DMS114 treated with DMSO at 0.1 percent for 48 hours (cell line): Measurements from ENCODE around the gene AKAP1.

Source experiments
- DNase-seq: peaks from one replicate; lab custom pipeline; 2025; ENCODE audit not compliant: unreplicated experiment; lab: John Stamatoyannopoulos, UW

AKAP1 gene

DNA sequence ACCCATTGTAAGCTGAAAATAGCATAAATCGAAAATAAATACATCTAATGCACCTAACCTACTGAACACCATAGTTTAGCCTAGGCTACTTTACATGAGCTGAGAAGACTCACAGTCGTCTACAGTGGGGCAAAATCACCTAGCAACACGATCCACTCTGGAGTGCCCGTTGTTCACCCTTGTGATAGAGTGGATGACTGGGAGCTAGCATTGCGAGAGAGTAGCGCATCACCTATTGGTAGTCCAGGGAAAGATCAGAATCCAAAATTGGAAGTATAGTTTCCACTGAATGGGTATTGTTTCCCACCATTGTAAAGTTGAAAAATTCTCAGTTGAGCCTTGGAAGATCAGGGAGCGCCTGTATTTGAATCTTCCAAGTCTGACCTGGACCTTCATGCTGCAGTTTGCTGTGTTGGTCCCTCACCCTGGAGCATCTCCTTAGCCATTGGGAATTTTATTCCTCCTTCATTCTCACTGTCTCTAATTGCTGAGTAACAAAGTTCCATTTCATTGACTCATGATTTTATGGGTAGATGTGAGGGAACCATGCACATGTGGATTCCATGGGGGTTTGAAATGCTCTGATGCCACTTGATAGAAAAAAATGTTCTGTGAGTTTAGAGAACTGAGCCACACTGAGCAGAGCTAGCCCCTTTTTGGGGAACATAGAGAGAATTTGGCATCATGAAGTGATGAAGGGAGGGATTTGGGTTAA, 19.6 kb downstream of the AKAP1 start:
- no peak for DNase-seq

DNA sequence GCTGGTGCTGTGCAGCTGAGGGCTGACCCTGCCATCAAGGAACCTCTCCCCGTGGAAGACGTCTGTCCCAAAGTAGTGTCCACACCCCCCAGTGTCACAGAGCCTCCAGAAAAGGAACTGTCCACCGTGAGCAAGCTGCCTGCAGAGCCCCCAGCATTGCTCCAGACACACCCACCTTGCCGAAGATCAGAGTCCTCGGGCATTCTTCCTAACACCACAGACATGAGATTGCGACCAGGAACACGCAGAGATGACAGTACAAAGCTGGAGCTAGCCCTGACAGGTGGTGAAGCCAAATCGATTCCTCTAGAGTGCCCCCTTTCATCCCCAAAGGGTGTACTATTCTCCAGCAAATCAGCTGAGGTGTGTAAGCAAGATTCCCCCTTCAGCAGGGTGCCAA, 20.5 kb downstream of the AKAP1 start:
- no peak for DNase-seq

DNA sequence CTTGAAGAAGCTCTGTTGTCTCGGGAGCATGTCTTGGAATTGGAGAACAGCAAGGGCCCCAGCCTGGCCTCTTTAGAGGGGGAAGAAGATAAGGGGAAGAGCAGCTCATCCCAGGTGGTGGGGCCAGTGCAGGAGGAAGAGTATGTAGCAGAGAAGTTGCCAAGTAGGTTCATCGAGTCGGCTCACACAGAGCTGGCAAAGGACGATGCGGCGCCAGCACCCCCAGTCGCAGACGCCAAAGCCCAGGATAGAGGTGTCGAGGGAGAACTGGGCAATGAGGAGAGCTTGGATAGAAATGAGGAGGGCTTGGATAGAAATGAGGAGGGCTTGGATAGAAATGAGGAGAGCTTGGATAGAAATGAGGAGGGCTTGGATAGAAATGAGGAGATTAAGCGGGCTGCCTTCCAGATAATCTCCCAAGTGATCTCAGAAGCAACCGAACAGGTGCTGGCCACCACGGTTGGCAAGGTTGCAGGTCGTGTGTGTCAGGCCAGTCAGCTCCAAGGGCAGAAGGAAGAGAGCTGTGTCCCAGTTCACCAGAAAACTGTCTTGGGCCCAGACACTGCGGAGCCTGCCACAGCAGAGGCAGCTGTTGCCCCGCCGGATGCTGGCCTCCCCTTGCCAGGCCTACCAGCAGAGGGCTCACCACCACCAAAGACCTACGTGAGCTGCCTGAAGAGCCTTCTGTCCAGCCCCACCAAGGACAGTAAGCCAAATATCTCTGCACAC, 21.2 kb downstream of the AKAP1 start:
- DNase-seq: no peak

DNA sequence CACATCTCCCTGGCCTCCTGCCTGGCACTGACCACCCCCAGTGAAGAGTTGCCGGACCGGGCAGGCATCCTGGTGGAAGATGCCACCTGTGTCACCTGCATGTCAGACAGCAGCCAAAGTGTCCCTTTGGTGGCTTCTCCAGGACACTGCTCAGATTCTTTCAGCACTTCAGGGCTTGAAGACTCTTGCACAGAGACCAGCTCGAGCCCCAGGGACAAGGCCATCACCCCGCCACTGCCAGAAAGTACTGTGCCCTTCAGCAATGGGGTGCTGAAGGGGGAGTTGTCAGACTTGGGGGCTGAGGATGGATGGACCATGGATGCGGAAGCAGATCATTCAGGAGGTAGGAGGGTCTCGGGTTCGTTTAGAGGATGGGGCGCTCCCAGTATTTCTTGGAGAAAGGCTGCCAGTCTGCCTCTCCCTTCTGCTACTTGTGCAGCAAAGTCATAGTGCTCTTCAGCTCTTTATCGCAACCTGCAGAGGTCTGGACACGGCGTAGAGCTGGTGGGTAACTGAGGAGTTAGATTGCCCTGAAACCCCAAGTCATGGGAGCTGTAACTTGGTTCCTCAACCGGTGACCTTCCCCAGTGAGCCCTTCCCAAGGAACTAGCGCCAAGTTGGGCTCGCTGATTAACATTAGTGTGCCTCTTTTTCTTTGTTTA, 21.9 kb downstream of the AKAP1 start:
- no peak for DNase-seq

- DNase-seq: no peak
Measured at GRCh38 chr17:57107498-57108101, 22.6 kb downstream of the AKAP1 start.

DNA sequence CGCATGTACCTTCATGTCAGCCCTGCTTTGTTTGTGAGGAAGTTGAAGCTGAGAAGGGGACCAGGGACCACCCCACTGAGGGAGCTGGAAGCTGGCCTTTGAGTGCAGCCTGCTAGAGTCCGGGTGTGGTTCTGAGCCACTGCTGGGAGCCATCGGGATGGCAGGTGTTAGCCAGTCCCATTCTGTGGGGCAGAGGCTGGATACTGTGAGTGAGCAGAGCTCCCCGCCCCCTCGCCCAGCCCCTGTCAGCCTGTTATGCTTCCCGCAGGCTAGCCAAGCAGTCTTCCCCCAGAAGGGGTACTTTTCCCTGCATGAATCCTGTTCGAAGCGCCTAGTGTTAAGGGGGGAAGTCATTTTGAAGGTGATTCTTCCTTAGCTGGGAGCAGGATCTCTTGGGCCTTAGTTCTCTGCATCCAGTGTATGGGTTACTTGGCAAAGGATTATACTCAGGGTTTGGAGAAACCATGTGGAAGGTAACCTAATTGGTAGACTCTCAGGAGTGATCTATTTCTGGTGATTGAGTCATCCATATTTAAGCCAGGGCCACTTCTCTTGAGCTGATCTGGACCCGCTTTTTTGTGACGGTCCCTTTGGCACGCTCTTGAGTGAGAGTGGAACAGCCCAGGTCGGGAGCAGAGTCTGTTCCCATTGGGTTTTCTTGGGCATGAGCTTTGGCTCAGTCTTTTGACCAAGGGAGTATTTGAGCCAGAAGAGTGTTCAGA, 23.8 kb downstream of the AKAP1 start:
- DNase-seq: no peak

GRCh38 chr17:57109393-57110151, 24.5 kb downstream of the AKAP1 start:
- no peak for DNase-seq

DNA sequence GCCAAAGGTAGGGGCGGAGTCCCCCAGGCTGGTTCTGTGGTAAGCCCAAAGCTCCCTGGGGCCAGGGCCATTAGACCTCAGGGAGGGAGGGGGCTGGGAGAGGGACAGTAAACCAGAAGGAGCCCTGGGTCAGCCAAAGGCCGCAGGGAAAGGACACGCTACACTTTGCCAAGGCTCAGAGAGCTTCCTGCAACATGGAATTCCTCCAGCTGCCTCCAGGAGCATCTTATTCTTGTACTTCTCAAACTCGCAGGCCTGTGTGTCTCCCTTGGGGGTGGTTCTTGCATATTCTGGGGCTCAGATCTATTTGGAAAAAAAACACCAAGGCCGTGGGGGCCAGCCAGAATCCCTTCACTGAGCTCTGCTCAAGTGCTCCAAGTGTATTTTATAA, 25.1 kb downstream of the AKAP1 start:
- DNase-seq: no peak

- DNase-seq: no peak
Measured at GRCh38 chr17:57110579-57111325, 25.7 kb downstream of the AKAP1 start.

GRCh38 chr17:57111386-57111785, 26.3 kb downstream of the AKAP1 start:
- DNase-seq: no peak

GRCh38 chr17:57113011-57113410, 28.0 kb downstream of the AKAP1 start:
- no peak for DNase-seq

GRCh38 chr17:57113656-57114055, 28.6 kb downstream of the AKAP1 start:
- no peak for DNase-seq

DNA sequence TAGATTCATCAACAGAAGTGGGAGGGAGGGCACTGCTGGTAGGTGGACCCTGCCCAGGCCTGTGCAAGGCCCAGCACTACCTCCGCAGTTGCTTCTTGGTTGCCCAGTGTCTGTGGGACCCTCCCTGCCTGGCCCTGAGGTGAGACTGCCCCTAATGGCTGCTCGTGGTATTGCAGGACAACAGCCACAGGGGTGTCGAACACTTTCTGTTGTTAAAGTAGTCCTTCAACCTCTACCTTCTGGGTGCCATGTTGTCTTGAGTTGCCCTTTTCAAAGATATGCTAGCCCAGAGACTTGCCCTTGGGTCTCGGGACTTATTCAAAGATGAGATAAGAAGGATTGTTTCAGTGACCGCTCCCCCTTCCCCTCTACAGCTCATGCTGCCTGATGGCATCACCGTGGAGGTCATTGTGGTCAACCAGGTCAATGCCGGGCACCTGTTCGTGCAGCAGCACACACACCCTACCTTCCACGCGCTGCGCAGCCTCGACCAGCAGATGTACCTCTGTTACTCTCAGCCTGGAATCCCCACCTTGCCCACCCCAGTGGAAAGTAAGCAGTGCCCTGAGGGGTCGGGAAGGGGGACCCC, 29.1 kb downstream of the AKAP1 start:
- peak; percentile 11 for DNase-seq

GRCh38 chr17:57115377-57115776, 30.3 kb downstream of the AKAP1 start:
- no peak for DNase-seq

- no peak for DNase-seq
Measured at GRCh38 chr17:57115916-57116315, 30.9 kb downstream of the AKAP1 start.

DNA sequence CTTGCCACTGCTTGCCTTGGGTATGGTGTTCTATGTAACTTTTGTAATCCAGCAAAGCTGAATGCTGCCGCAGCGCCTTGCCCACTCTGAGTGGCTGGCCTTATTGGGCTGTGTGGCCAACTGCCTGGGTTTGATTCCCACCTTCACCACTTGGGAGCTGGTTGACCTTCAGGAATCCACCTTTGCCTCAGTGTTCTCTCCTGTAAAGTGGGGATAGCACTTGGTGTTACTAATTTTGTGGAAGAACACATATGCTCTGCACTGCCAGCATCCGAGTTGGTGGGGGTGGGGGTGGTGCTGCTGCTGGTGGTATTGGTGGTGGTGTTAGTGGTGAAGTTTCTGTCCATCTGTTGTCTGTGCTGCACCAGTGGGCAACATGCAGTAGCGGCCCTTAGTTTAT, 32.8 kb downstream of the AKAP1 start:
- no peak for DNase-seq

- DNase-seq: no peak
Measured at GRCh38 chr17:57120814-57121213, 35.8 kb downstream of the AKAP1 start.

DNA sequence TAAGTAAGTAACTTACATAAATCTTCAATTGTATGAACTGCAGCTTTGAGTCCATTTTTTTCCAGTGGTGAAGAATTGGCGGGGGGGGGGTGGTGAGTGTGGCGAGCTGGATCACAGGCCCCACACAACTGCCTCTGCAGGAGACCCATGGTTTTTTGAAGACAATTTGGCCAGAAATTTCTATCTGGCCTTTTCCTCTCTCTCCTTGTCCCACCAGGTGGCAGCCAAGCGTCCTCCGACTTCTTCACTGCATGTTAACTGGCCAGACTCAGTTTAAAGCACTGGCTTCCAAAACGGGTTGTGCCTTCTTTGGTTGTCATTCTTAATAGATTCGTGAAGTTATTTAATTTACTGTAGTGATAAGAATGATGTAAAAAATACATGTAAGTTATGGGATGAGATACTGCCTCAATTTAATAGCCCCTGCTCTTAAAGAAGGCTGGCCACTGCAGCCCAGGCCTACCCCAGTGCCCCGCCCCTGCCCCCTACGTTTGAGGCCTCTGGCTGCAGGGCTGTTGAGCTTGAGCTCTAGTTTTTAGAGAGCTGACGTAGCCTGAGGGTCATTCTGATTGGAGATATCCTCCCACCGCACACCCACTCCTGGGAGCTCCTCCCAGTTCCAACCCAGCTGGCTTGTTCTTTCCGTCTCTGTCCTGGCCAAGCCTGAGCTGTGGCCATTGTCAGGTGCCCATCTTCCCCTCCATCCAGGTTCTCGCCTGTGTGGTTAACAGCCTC, 36.4 kb downstream of the AKAP1 start:
- peak; percentile 31 for DNase-seq

DNA sequence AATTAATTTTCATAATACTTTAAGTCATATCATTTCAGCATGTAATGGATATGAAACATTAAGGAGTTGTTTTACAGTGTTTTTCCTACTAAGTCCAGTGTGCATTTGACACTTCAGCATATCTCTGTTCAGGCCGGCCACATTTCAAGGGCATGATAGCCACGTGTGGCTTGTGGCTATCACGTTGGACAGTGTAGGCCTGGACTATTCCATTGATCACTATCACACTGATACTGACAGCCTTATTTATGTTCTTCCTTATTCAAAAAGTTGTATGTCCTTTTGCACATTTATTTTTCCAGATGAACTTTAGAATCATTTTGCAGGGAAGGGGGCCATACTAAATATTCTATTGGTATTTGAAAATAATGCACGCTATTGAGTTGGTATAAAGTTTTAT, 39.0 kb downstream of the AKAP1 start:
- no peak for DNase-seq
